Chondrocyte (in vitro differentiated cells): ENCODE data around the gene BAIAP2L1. TPM values are rescaled to one million over a fixed set of nuclear protein-coding genes. Genes with fewer than 3 reads are reported as not detected.
"Not testable (repeated sequence)": the region's sequence is repeated elsewhere in the genome, so short reads cannot be mapped to it uniquely, and the experiment has no call there.

Source experiments
- DNase-seq: peaks from one replicate; pipeline ENCODE4 v3.0.0; 2021; ENCODE audit warnings: mixed read lengths, low spot score
- H3K27ac Mint-ChIP-seq: one replicate; pipeline ENCODE4 v1.8.0; 2021; ENCODE audit warnings: mild to moderate bottlenecking, moderate library complexity, mixed read lengths; ENCODE audit not compliant: unreplicated experiment
- H3K27me3 Mint-ChIP-seq: 2 replicates; pipeline ENCODE4 v1.8.0; 2021; ENCODE audit warnings: low read depth, mixed read lengths
- H3K36me3 Mint-ChIP-seq: 2 replicates; pipeline ENCODE4 v1.8.0; 2021; ENCODE audit warnings: low read depth, mixed read lengths
- H3K4me1 Mint-ChIP-seq: 2 replicates; pipeline ENCODE4 v1.8.0; 2021; ENCODE audit warnings: low read depth, mild to moderate bottlenecking, mixed read lengths
- H3K4me3 Mint-ChIP-seq: one replicate; pipeline ENCODE4 v1.8.0; 2021; ENCODE audit warnings: mild to moderate bottlenecking, moderate library complexity, mixed read lengths; ENCODE audit not compliant: unreplicated experiment
- H3K9me3 Mint-ChIP-seq: 2 replicates; pipeline ENCODE4 v1.8.0; 2021; ENCODE audit warnings: low read depth, mixed read lengths
- CTCF ChIP-seq: fragments of 200-600 bp; sonication (generic); IDR thresholded peaks from 2 replicates; pipeline ENCODE4 v1.5.0; 2021; ENCODE audit warnings: antibody characterized with exemption, mild to moderate bottlenecking, moderate library complexity
- total RNA-seq: library from RNA; stranded (reverse); gene quantifications from 3 replicates; pipeline ENCODE4 v1.2.1, GENCODE V29; 2021

Gene BAIAP2L1
- total RNA-seq, 1 donor from 2014 or later, result 12.4 TPM

- Mint-ChIP-seq H3K36me3 (no peaks in the 10 kb centered on the region), H3K27ac (no peak overlapping the region), H3K4me3 (no peak overlapping the region), H3K9me3 (no peaks in the 10 kb centered on the region), H3K4me1 (no peaks in the 10 kb centered on the region), H3K27me3 (peaks cover 8% of the 10 kb centered on the region)
- DNase-seq, result no peak
- TF ChIP-seq CTCF, result no peak
These were observed 28.9 kb upstream of the BAIAP2L1 start for GRCh38 chr7:98429799-98430198.

- TF ChIP-seq CTCF, result no peak
- peaks cover 11% of the 10 kb centered on the region for H3K4me1 Mint-ChIP-seq
- no peaks in the 10 kb centered on the region for H3K36me3 Mint-ChIP-seq
- H3K4me3 Mint-ChIP-seq, result no peak overlapping the region
- peaks cover 1% of the 10 kb centered on the region for H3K27me3 Mint-ChIP-seq
- H3K27ac Mint-ChIP-seq, result no peak overlapping the region
- no peak for DNase-seq
- no peaks in the 10 kb centered on the region for H3K9me3 Mint-ChIP-seq
These were observed 22.2 kb upstream of the BAIAP2L1 start for GRCh38 chr7:98423043-98423442.

- Mint-ChIP-seq H3K4me1 (peaks cover 11% of the 10 kb centered on the region), H3K9me3 (no peaks in the 10 kb centered on the region), H3K27ac (no peak overlapping the region), H3K27me3 (peaks cover 1% of the 10 kb centered on the region), H3K4me3 (no peak overlapping the region), H3K36me3 (no peaks in the 10 kb centered on the region)
- no peak for DNase-seq
- peak; percentile 95 for TF ChIP-seq CTCF
These were observed 20.2 kb upstream of the BAIAP2L1 start for GRCh38 chr7:98420966-98421612.

GRCh38 chr7:98419988-98420387, 19.1 kb upstream of the BAIAP2L1 start:
- not testable (repeated sequence) for H3K27me3 Mint-ChIP-seq, H3K27ac Mint-ChIP-seq, H3K4me3 Mint-ChIP-seq, H3K36me3 Mint-ChIP-seq, H3K9me3 Mint-ChIP-seq, DNase-seq
- peaks cover 11% of the 10 kb centered on the region for H3K4me1 Mint-ChIP-seq

GRCh38 chr7:98419316-98419691, 18.4 kb upstream of the BAIAP2L1 start:
- not testable (repeated sequence) for H3K27me3 Mint-ChIP-seq, H3K36me3 Mint-ChIP-seq, H3K9me3 Mint-ChIP-seq, DNase-seq, H3K4me3 Mint-ChIP-seq
- Mint-ChIP-seq H3K27ac (peak overlapping the region; percentile 79), H3K4me1 (peaks cover 11% of the 10 kb centered on the region)

- Mint-ChIP-seq H3K36me3 (no peaks in the 10 kb centered on the region), H3K4me3 (no peak overlapping the region), H3K4me1 (peaks cover 11% of the 10 kb centered on the region), H3K9me3 (no peaks in the 10 kb centered on the region), H3K27me3 (no peaks in the 10 kb centered on the region), H3K27ac (peak overlapping the region; percentile 79)
- TF ChIP-seq CTCF, result no peak
- DNase-seq, result no peak
These were observed 17.9 kb upstream of the BAIAP2L1 start for GRCh38 chr7:98418636-98419315.
